ENCODE data around the gene LCLAT1.

DNA sequence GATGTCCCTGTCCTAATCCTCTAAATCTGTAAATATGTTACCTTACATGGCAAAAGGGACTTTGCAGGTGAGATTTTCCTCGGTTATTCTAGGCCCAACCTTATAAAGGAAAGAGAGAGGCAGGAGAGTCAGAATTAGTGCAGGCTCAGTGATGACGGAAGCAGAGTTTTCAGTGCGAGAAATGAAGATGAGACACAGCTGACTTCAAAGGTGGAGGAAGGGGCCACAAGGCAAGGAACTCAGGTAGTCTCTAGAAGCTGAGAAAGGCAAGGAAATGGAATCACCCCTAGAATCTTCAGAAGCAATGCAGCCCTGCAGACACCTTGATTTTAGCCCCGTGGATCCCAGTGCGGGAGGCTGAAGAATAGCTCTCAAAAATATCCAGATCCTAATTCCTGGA is 7.2 kb upstream of the LCLAT1 start:
- TF ChIP-seq, protein P1, sequence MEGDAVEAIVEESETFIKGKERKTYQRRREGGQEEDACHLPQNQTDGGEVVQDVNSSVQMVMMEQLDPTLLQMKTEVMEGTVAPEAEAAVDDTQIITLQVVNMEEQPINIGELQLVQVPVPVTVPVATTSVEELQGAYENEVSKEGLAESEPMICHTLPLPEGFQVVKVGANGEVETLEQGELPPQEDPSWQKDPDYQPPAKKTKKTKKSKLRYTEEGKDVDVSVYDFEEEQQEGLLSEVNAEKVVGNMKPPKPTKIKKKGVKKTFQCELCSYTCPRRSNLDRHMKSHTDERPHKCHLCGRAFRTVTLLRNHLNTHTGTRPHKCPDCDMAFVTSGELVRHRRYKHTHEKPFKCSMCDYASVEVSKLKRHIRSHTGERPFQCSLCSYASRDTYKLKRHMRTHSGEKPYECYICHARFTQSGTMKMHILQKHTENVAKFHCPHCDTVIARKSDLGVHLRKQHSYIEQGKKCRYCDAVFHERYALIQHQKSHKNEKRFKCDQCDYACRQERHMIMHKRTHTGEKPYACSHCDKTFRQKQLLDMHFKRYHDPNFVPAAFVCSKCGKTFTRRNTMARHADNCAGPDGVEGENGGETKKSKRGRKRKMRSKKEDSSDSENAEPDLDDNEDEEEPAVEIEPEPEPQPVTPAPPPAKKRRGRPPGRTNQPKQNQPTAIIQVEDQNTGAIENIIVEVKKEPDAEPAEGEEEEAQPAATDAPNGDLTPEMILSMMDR (IDR thresholded peaks at IDR 0.05), result no peak
- TF ChIP-seq POLR2A (IDR thresholded peaks at IDR 0.05), result no peak

All from uterus (tissue), 2 donors.